Heart left ventricle (tissue), 16 donors: ENCODE data around the gene MTFP1. TPM values are rescaled to one million over a fixed set of nuclear protein-coding genes. Genes with fewer than 3 reads are reported as not detected.
"Not testable (repeated sequence)": the region's sequence is repeated elsewhere in the genome, so short reads cannot be mapped to it uniquely, and the experiment has no call there.

Source experiments
- ATAC-seq, 4 donors: fragments of 200-7000 bp; cut with Tn5 transposase; one replicate each; pipeline ENCODE4 v1.9.1; 2020 to 2022; ENCODE audit warnings: moderate library complexity in 4 of 4, mild to moderate bottlenecking in 3 of 4, moderate number of reproducible peaks in 1 of 4
- DNase-seq, 5 donors: peaks; one replicate each; pipeline ENCODE4 v3.0.0-alpha.2; 2020
- H3K27ac ChIP-seq, 12 donors: fragments of 200-600 bp; sonication (generic) in 4 of 12; one replicate each; pipeline versions ENCODE4 v1.5.0 to v1.8.0; 2016 to 2022; ENCODE audit warnings: mild to moderate bottlenecking in 2 of 12
- H3K27me3 ChIP-seq, 9 donors: fragments of 200-600 bp; sonication (generic) in 2 of 9; one replicate each; pipeline versions ENCODE4 v1.5.1 to v1.8.0; 2016 to 2022; ENCODE audit warnings: mild to moderate bottlenecking in 3 of 9
- H3K36me3 ChIP-seq, 9 donors: fragments of 200-600 bp; sonication (generic) in 2 of 9; one replicate each; pipeline versions ENCODE4 v1.5.0 to v1.8.0; 2018 to 2022; ENCODE audit warnings: mild to moderate bottlenecking in 2 of 9
- H3K4me1 ChIP-seq, 12 donors: fragments of 200-600 bp; sonication (generic) in 4 of 12; one replicate each; pipeline versions ENCODE4 v1.5.0 to v1.8.0; 2016 to 2022; ENCODE audit warnings: mild to moderate bottlenecking in 3 of 12
- H3K4me3 ChIP-seq, 12 donors: fragments of 200-600 bp; sonication (generic) in 4 of 12; one replicate each; pipeline versions ENCODE4 v1.5.0 to v1.8.0; 2017 to 2022; ENCODE audit warnings: mild to moderate bottlenecking in 9 of 12, moderate library complexity in 4 of 12
- H3K9me3 ChIP-seq, 12 donors: fragments of 200-600 bp; sonication (generic) in 4 of 12; one replicate each; pipeline versions ENCODE4 v1.5.0 to v1.8.0; 2016 to 2022; ENCODE audit warnings: mild to moderate bottlenecking in 1 of 12
- POLR2A ChIP-seq, 2 donors: fragments of 450-650 bp; IDR thresholded peaks; one replicate each; pipeline ENCODE4 v1.6.1; 2017; ENCODE audit warnings: antibody characterized with exemption in 2 of 2, mild to moderate bottlenecking in 2 of 2, moderate library complexity in 2 of 2
- WGBS, 4 donors: extraction: QIAGEN DNeasy Blood & Tissue Kit in 2 of 4; methylation state at CpG; one replicate each; pipeline versions ENCODE4 v1.1.5 to v1.1.7; 2013 to 2018; 5-methylcytosine and 5-hydroxymethylcytosine counted together
- intact Hi-C, 10 donors: fragments of 100-400 bp; cut with DNase I; formaldehyde crosslinking; loops; one replicate each; pipeline versions ENCODE4 v1.11.1 to v1.14.2; 2022
- polyA plus RNA-seq, 2 donors: library from polyadenylated mRNA; stranded (reverse); fragments of 200-250 nt; gene quantifications; one replicate each; pipeline ENCODE4 v1.2.3, GENCODE V29; 2013
- total RNA-seq, 9 donors: library from RNA; depleted of rRNA in 2 of 9; stranded (reverse); fragments of >200 nt in 2 of 9; fragmentation: NEBNext Ultra II Directional in 3 of 9; extraction: Animal tissue kit (Norgen Biotek cat#: 25700) in 3 of 9; gene quantifications; one replicate each; pipeline versions ENCODE4 v1.1.0 to v1.2.4, GENCODE V29; 2016 to 2023
- TF ChIP-seq, protein P1 (sequence below), 12 donors: fragments of 200-600 bp; sonication (generic) in 4 of 12; IDR thresholded peaks; one replicate each; pipeline versions ENCODE4 v1.5.0 to v1.8.0; 2018 to 2022; ENCODE audit warnings: antibody characterized with exemption in 12 of 12, mild to moderate bottlenecking in 5 of 12
- donor health status: ischemic (EF 13 %, LVEDD 7.1; RV severe dilation, severe dysfunction).
- donor health status: healthy with polysubstance abuse.
- donor health status: DM: no; HTN: yes; CAD: no.
- donor health status: DM: no; HTN: no; CAD: no.
- donor health status: ischemic (EF 25% LVEDD 6.9; RV normal size, moderate dysfunction).
- donor health status: ischemic (EF 25% LVEDD 5.7; RV mildly dilated, moderate dysfunction).
- donor health status: healthy.
- donor health status: DM: yes; HTN: yes; CAD: no.
- donor health status: ischemic (EF 35%, LVEDD 5.7; RV mildly dilated, moderate dysfunction).
- donor health status: nonischemic (EF 11% LVEDD 7.7; RV severe dilation, severe dysfunction).
- donor health status: DM: yes; HTN: yes; CAD: no.
- donor health status: PGD.
- donor health status: ischemic (EF 29% LVEDD 5.4; RV normal size, mild dysfunction).
- donor health status: nonischemic (EF 23%, LVEDD 6.1; RV moderate dilation, normal function).

The MTFP1 gene
- total and polyA plus RNA-seq, 11 donors: 5.0 to 139 (median 17.1) TPM

DNA sequence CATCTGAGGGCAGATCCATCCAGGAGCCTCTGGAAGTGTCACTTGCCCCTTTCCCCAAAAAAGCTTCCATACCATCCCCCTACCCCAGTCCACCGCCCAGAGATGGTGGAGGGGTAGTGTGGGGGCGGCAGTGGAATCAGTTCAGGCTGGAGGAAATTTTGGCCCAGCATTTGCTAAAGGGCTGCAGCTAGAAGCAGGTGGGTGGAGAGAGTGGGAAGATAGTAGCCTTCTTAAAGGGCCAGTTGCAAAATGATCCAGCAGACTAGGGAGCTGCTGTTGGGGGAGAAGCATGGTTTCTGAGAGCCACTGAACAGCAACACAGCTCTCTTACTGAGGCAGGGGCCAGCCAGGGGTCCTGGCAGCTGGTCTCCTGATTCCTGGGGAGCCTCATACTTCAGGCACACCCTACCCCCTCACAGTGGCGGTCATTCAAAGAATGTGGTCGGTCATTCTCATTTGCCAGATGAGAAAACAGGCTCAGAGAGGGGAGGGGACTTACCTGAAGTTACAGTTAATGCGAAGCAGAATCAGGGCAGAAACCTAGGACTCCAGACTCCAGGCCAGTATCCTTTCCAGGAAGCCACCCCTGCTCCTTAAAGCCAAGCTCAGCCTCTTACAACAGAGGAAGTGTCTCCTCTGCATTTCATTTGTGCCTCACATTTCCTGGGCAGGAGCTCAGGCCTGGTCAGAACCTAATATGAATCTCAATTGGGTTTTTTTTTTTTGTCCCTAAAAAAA, 23.4 kb upstream of the MTFP1 start:
- peak in 1 of 4 donors; percentile 14 for ATAC-seq
- peaks cover 0 to 9% (median 3%) of the 10 kb centered on the region in 12 donors for H3K4me1 ChIP-seq
- H3K4me3 ChIP-seq: no peak overlapping the region
- no peak for TF ChIP-seq POLR2A (IDR thresholded peaks at IDR 0.05)
- TF ChIP-seq, protein P1, sequence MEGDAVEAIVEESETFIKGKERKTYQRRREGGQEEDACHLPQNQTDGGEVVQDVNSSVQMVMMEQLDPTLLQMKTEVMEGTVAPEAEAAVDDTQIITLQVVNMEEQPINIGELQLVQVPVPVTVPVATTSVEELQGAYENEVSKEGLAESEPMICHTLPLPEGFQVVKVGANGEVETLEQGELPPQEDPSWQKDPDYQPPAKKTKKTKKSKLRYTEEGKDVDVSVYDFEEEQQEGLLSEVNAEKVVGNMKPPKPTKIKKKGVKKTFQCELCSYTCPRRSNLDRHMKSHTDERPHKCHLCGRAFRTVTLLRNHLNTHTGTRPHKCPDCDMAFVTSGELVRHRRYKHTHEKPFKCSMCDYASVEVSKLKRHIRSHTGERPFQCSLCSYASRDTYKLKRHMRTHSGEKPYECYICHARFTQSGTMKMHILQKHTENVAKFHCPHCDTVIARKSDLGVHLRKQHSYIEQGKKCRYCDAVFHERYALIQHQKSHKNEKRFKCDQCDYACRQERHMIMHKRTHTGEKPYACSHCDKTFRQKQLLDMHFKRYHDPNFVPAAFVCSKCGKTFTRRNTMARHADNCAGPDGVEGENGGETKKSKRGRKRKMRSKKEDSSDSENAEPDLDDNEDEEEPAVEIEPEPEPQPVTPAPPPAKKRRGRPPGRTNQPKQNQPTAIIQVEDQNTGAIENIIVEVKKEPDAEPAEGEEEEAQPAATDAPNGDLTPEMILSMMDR (IDR thresholded peaks at IDR 0.05): no peak
- H3K27me3 ChIP-seq: peaks cover 0 to 15% (median 8%) of the 10 kb centered on the region in 9 donors
- intact Hi-C loops: loop anchor here in 1 of 10 donors (10.0 kb wide), 1 partner anchor 433 kb away; no protein-coding TSS in a partner anchor
- no peak overlapping the region for H3K27ac ChIP-seq
- no peaks in the 10 kb centered on the region for H3K9me3 ChIP-seq
- DNase-seq: no peak
- peaks cover 0 to 3% (median 0%) of the 10 kb centered on the region in 9 donors for H3K36me3 ChIP-seq
- WGBS, 4 donors: 58 to 80% (median 65%) methylated on average over 3 to 5 of the region's 5 CpGs

DNA sequence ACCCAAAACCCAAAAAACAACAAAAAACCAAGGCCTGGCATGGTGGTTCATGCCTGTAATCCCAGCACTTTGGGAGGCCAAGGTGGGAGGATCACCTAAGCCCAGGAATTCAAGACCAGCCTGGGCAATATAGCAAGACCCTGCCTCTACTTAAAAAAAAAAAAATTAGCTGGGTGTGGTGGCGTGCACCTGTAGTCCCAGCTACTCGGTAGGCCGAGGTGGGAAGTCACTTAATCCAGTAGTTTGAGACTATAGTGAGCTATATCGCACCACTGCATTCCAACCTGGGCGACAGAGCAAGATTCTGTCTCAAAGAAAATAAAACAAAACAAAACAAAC, 22.8 kb upstream of the MTFP1 start:
- H3K4me1 ChIP-seq, H3K27ac ChIP-seq, DNase-seq, H3K9me3 ChIP-seq, H3K27me3 ChIP-seq, H3K4me3 ChIP-seq, H3K36me3 ChIP-seq, ATAC-seq: not testable (repeated sequence)
- 95 to 98% (median 96%) methylated on average over 5 of the region's 5 CpGs for WGBS, 4 donors
- intact Hi-C loops: loop anchor here in 1 of 10 donors (10.0 kb wide), 1 partner anchor 432 kb away; no protein-coding TSS in a partner anchor

DNA sequence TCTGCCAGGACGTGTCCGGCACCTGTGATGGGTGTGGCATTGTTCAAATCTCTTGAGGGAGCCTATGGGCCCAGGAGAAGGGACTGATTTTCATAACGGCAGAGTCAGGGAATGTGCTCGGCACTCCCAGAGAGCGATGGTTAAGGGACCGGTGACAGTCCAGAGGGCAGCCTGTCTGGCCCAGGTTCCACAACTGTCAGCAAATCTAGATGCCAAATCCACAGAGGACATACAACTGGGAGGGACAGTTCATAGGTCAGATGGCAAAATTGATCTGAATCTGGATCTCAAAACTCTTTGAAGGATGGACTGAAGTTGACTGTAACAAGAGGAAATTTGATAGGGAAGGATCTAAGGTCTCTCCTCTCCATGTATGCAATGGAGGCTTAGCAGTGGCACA, 21.3 kb upstream of the MTFP1 start:
- Histone ChIP-seq H3K4me1 (no peaks in the 10 kb centered on the region), H3K27me3 (no peaks in the 10 kb centered on the region), H3K36me3 (peaks cover 0 to 22% (median 0%) of the 10 kb centered on the region in 9 donors), H3K27ac (no peak overlapping the region), H3K4me3 (no peak overlapping the region), H3K9me3 (no peaks in the 10 kb centered on the region)
- intact Hi-C loops: loop anchor here in 1 of 10 donors (10.0 kb wide), 1 partner anchor 430 kb away; no protein-coding TSS in a partner anchor
- no peak for DNase-seq
- 75 to 86% (median 78%) methylated on average over 6 of the region's 6 CpGs for WGBS, 4 donors
- ATAC-seq: no peak
- no peak for TF ChIP-seq POLR2A (IDR thresholded peaks at IDR 0.05)
- TF ChIP-seq, protein P1 (IDR thresholded peaks at IDR 0.05): no peak

GRCh38 chr22:30405731-30406130, 19.8 kb upstream of the MTFP1 start:
- no peaks in the 10 kb centered on the region for H3K4me1 ChIP-seq
- TF ChIP-seq, protein P1 (IDR thresholded peaks at IDR 0.05): no peak
- no peak for TF ChIP-seq POLR2A (IDR thresholded peaks at IDR 0.05)
- no peaks in the 10 kb centered on the region for H3K27me3 ChIP-seq
- intact Hi-C loops: loop anchor here in 1 of 10 donors (10.0 kb wide), 1 partner anchor 429 kb away; no protein-coding TSS in a partner anchor
- H3K36me3 ChIP-seq: peaks cover 0 to 33% (median 3%) of the 10 kb centered on the region in 9 donors
- no peaks in the 10 kb centered on the region for H3K9me3 ChIP-seq
- WGBS, 4 donors: 56 to 61% (median 58%) methylated on average over 4 of the region's 4 CpGs
- no peak for DNase-seq
- no peak for ATAC-seq
- no peak overlapping the region for H3K4me3 ChIP-seq
- H3K27ac ChIP-seq: no peak overlapping the region
